HepG2 (cell line): ENCODE results near the gene ZFHX3. TPM values are rescaled to one million over a fixed set of nuclear protein-coding genes. Genes with fewer than 3 reads are reported as not detected.
A peak's percentile ranks its signal among the peaks of the same experiment; 100 is the strongest.

ENCODE experiments used
- BHLHE40 ChIP-seq: IDR thresholded peaks from 2 replicates; pipeline ENCODE4 v1.6.1; 2011; ENCODE audit warnings: low read length, improper control_type of control experiment
- HNF4A ChIP-seq: sonication (generic); formaldehyde crosslinking; IDR thresholded peaks from 2 replicates; pipeline ENCODE4 v1.4.0; 2020; ENCODE audit warnings: missing genetic modification reagents
- MTA1 ChIP-seq: sonication (generic); formaldehyde crosslinking; IDR thresholded peaks from 2 replicates; pipeline ENCODE4 v1.4.0; 2020; ENCODE audit warnings: missing genetic modification reagents, mild to moderate bottlenecking, borderline replicate concordance
- RARG ChIP-seq: sonication (generic); formaldehyde crosslinking; IDR thresholded peaks from 2 replicates; pipeline ENCODE4 v1.4.0; 2020; ENCODE audit warnings: low read depth, mild to moderate bottlenecking, missing genetic modification reagents
- ZNF496 ChIP-seq: sonication (generic); formaldehyde crosslinking; IDR thresholded peaks from 2 replicates; pipeline ENCODE4 v1.8.1; 2023; ENCODE audit warnings: mild to moderate bottlenecking, moderate library complexity, missing genetic modification reagents; ENCODE audit not compliant: insufficient replicate concordance
- ZNF569 ChIP-seq: sonication (generic); formaldehyde crosslinking; IDR thresholded peaks from 2 replicates; pipeline ENCODE4 v1.5.0; 2020; ENCODE audit warnings: mild to moderate bottlenecking, missing genetic modification reagents, moderate library complexity, borderline replicate concordance
- ZNF724P ChIP-seq: sonication (generic); formaldehyde crosslinking; IDR thresholded peaks from 2 replicates; pipeline ENCODE4 v1.8.0; 2022; ENCODE audit warnings: missing genetic modification reagents, borderline replicate concordance
- polyA plus RNA-seq, 8 experiments: library from polyadenylated mRNA; depleted of rRNA in 3 of 8; stranded (reverse) in 7 of 8; unstranded in 1 of 8; fragments of >200 nt; fragmentation: Illumina TruSeq in 4 of 8; extraction: Trizol in 4 of 8; gene quantifications; 2 replicates each; pipeline versions ENCODE4 v1.2.1 to v1.2.3, GENCODE V29; 2011 to 2016; ENCODE audit warnings: low read depth in 4 of 8, missing spikeins in 1 of 8, mixed read lengths in 1 of 8; ENCODE audit not compliant: insufficient read depth in 1 of 8
- total RNA-seq, 5 experiments: library from RNA; depleted of rRNA; stranded (reverse); fragments of >200 nt; fragmentation: Illumina TruSeq; extraction: Trizol; gene quantifications; 2 replicates each; pipeline ENCODE4 v1.2.3, GENCODE V29; 2016; ENCODE audit warnings: low read depth in 1 of 5
- TF ChIP-seq, protein P1 (sequence below), 2 experiments: sonication (generic) in 1 of 2; formaldehyde crosslinking in 1 of 2; IDR thresholded peaks; 2 replicates each; pipeline versions ENCODE4 v1.6.1 to v1.9.0; 2014 to 2022; ENCODE audit warnings: antibody characterized with exemption in 1 of 2, borderline replicate concordance in 1 of 2, inconsistent platforms in 1 of 2, low read depth in 1 of 2, missing genetic modification reagents in 1 of 2
- TF ChIP-seq, protein P2 (sequence below): sonication (generic); formaldehyde crosslinking; IDR thresholded peaks from 2 replicates; pipeline ENCODE4 v1.5.0; 2020; ENCODE audit warnings: missing genetic modification reagents
- TF ChIP-seq, protein P3 (sequence below): fragments of 450-650 bp; IDR thresholded peaks from 2 replicates; pipeline ENCODE4 v1.6.1; 2017; ENCODE audit warnings: mild to moderate bottlenecking
- TF ChIP-seq, protein P4 (sequence below): sonication (generic); formaldehyde crosslinking; IDR thresholded peaks from 2 replicates; pipeline ENCODE4 v1.8.1; 2022; ENCODE audit warnings: low read depth, mild to moderate bottlenecking, missing genetic modification reagents

The ZFHX3 gene
- total and polyA plus RNA-seq, 2 of the 13 experiments (the other 11 are each of a cell fraction or from before 2014, with no cell fraction given), result 5.0 to 6.0 TPM

DNA sequence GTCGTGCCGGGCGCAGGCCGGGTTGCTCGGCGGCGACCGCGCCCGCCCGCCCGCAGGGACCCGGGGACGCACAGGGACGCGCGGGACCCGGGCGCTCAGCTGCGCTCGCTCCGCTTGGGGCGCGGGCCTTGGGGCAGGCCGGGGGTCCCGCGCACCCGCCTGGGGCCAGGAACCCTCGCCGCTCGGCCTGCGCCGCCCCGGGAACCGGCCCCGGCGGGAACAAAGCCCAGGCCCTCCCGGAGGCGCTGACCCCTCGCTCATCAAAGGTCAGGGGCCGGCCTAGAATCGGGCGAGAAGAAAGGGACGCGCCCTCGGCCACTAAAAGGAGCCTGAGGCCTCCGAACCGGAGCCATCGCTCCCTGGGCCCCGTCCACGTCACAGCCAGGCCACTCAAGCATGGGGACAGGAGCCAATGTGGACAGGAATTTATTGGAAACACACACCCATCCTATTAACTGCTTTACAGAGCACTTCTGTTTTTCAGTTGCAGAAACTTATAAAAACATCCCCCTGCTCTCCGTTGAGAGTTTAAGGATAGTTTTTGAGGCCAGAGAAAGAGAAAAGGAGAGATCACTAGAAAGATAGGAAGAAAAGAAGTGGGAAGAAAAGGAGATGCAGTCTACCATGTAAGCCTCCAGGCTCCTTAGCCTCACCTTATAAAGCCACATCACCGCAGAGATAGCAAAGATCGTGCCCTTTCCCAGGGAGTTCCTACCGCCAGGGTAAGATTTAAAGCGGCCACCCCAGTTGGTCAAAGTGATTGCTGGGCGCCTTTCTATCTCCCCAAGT, 558 bp upstream of the ZFHX3 start (continued):
- TF ChIP-seq, protein P1, sequence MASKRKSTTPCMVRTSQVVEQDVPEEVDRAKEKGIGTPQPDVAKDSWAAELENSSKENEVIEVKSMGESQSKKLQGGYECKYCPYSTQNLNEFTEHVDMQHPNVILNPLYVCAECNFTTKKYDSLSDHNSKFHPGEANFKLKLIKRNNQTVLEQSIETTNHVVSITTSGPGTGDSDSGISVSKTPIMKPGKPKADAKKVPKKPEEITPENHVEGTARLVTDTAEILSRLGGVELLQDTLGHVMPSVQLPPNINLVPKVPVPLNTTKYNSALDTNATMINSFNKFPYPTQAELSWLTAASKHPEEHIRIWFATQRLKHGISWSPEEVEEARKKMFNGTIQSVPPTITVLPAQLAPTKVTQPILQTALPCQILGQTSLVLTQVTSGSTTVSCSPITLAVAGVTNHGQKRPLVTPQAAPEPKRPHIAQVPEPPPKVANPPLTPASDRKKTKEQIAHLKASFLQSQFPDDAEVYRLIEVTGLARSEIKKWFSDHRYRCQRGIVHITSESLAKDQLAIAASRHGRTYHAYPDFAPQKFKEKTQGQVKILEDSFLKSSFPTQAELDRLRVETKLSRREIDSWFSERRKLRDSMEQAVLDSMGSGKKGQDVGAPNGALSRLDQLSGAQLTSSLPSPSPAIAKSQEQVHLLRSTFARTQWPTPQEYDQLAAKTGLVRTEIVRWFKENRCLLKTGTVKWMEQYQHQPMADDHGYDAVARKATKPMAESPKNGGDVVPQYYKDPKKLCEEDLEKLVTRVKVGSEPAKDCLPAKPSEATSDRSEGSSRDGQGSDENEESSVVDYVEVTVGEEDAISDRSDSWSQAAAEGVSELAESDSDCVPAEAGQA (IDR thresholded peaks at IDR 0.05; ENCODE audit: low read depth), result no peak
- TF ChIP-seq, protein P1 (CRISPR knock-in tag; IDR thresholded peaks at IDR 0.05; ENCODE audit: borderline replicate concordance), result no peak
- TF ChIP-seq HNF4A (CRISPR knock-in tag), result peak; percentile 65
- no peak for TF ChIP-seq RARG
- peak; percentile 70; the same call in 1 of the 2 replicates for TF ChIP-seq ZNF724P (CRISPR knock-in tag)
- no peak for TF ChIP-seq ZNF569 (CRISPR knock-in tag)
- TF ChIP-seq, protein P2, sequence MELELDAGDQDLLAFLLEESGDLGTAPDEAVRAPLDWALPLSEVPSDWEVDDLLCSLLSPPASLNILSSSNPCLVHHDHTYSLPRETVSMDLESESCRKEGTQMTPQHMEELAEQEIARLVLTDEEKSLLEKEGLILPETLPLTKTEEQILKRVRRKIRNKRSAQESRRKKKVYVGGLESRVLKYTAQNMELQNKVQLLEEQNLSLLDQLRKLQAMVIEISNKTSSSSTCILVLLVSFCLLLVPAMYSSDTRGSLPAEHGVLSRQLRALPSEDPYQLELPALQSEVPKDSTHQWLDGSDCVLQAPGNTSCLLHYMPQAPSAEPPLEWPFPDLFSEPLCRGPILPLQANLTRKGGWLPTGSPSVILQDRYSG (CRISPR knock-in tag), result peak; percentile 69; the same call in 1 of the 2 replicates
- TF ChIP-seq ZNF496 (CRISPR knock-in tag), result no peak
- TF ChIP-seq, protein P3, sequence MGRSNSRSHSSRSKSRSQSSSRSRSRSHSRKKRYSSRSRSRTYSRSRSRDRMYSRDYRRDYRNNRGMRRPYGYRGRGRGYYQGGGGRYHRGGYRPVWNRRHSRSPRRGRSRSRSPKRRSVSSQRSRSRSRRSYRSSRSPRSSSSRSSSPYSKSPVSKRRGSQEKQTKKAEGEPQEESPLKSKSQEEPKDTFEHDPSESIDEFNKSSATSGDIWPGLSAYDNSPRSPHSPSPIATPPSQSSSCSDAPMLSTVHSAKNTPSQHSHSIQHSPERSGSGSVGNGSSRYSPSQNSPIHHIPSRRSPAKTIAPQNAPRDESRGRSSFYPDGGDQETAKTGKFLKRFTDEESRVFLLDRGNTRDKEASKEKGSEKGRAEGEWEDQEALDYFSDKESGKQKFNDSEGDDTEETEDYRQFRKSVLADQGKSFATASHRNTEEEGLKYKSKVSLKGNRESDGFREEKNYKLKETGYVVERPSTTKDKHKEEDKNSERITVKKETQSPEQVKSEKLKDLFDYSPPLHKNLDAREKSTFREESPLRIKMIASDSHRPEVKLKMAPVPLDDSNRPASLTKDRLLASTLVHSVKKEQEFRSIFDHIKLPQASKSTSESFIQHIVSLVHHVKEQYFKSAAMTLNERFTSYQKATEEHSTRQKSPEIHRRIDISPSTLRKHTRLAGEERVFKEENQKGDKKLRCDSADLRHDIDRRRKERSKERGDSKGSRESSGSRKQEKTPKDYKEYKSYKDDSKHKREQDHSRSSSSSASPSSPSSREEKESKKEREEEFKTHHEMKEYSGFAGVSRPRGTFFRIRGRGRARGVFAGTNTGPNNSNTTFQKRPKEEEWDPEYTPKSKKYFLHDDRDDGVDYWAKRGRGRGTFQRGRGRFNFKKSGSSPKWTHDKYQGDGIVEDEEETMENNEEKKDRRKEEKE, result no peak
- TF ChIP-seq BHLHE40, result peak; percentile 34; the same call in 1 of the 2 replicates
- TF ChIP-seq MTA1 (CRISPR knock-in tag), result 0 out of 2 replicates have a peak, but pooled peaks have one; percentile 45
- TF ChIP-seq, protein P4, sequence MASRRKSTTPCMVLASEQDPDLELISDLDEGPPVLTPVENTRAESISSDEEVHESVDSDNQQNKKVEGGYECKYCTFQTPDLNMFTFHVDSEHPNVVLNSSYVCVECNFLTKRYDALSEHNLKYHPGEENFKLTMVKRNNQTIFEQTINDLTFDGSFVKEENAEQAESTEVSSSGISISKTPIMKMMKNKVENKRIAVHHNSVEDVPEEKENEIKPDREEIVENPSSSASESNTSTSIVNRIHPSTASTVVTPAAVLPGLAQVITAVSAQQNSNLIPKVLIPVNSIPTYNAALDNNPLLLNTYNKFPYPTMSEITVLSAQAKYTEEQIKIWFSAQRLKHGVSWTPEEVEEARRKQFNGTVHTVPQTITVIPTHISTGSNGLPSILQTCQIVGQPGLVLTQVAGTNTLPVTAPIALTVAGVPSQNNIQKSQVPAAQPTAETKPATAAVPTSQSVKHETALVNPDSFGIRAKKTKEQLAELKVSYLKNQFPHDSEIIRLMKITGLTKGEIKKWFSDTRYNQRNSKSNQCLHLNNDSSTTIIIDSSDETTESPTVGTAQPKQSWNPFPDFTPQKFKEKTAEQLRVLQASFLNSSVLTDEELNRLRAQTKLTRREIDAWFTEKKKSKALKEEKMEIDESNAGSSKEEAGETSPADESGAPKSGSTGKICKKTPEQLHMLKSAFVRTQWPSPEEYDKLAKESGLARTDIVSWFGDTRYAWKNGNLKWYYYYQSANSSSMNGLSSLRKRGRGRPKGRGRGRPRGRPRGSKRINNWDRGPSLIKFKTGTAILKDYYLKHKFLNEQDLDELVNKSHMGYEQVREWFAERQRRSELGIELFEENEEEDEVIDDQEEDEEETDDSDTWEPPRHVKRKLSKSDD (CRISPR knock-in tag), result no peak
